PC-9 (cell line): Measurements from ENCODE around the gene CAMTA1.

Experiments
- EZH2 ChIP-seq: fragments of 200-600 bp; sonication (generic); IDR thresholded peaks from 2 replicates; pipeline ENCODE4 v1.8.0; 2017; ENCODE audit warnings: antibody characterized with exemption, low read depth
- TF ChIP-seq, protein P1 (sequence below): fragments of 200-600 bp; sonication (generic); conservative IDR thresholded peaks from 2 replicates; pipeline ENCODE4 v1.6.1; 2017; ENCODE audit warnings: mixed run types, antibody characterized with exemption, mild to moderate bottlenecking, moderate library complexity

GRCh38 chr1:6984536-6984935 is 199.3 kb downstream of the CAMTA1 start:
- TF ChIP-seq, protein P1, sequence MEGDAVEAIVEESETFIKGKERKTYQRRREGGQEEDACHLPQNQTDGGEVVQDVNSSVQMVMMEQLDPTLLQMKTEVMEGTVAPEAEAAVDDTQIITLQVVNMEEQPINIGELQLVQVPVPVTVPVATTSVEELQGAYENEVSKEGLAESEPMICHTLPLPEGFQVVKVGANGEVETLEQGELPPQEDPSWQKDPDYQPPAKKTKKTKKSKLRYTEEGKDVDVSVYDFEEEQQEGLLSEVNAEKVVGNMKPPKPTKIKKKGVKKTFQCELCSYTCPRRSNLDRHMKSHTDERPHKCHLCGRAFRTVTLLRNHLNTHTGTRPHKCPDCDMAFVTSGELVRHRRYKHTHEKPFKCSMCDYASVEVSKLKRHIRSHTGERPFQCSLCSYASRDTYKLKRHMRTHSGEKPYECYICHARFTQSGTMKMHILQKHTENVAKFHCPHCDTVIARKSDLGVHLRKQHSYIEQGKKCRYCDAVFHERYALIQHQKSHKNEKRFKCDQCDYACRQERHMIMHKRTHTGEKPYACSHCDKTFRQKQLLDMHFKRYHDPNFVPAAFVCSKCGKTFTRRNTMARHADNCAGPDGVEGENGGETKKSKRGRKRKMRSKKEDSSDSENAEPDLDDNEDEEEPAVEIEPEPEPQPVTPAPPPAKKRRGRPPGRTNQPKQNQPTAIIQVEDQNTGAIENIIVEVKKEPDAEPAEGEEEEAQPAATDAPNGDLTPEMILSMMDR, result no peak
- TF ChIP-seq EZH2, result no peak
